RWPE2 (cell line): ENCODE data around the gene BRD1.

Source experiments
- ATAC-seq: fragments of 200-7000 bp; cut with Tn5 transposase; 3 replicates; pipeline ENCODE4 v1.9.1; 2021; ENCODE audit warnings: low read depth
- DNase-seq: peaks from one replicate; pipeline ENCODE4 v3.0.0-alpha.2; 2020; ENCODE audit warnings: low spot score
- H3K27ac ChIP-seq: fragments of 450-650 bp; 2 replicates; pipeline ENCODE4 v1.5.1; 2017; ENCODE audit warnings: mild to moderate bottlenecking; ENCODE audit not compliant: poor library complexity, severe bottlenecking
- H3K27me3 ChIP-seq: fragments of 250-450 bp; sonication (Bioruptor Pico); 2 replicates; pipeline ENCODE4 v1.5.1; 2021; ENCODE audit warnings: mild to moderate bottlenecking, moderate library complexity; ENCODE audit not compliant: insufficient read depth, poor library complexity, severe bottlenecking
- H3K36me3 ChIP-seq: fragments of 250-450 bp; sonication (Bioruptor Pico); 2 replicates; pipeline ENCODE4 v1.5.1; 2020; ENCODE audit warnings: low read depth, mild to moderate bottlenecking, moderate library complexity
- H3K4me1 ChIP-seq: fragments of 250-450 bp; sonication (Bioruptor Pico); 2 replicates; pipeline ENCODE4 v1.5.1; 2021; ENCODE audit warnings: mild to moderate bottlenecking, moderate library complexity; ENCODE audit not compliant: insufficient read depth, poor library complexity, severe bottlenecking
- H3K4me3 ChIP-seq: fragments of 250-450 bp; sonication (Bioruptor Pico); 2 replicates; pipeline ENCODE4 v1.5.1; 2021; ENCODE audit warnings: mild to moderate bottlenecking, moderate library complexity; ENCODE audit not compliant: severe bottlenecking
- H3K9me3 ChIP-seq: fragments of 250-450 bp; sonication (Bioruptor Pico); 2 replicates; pipeline ENCODE4 v1.5.1; 2021; ENCODE audit warnings: mild to moderate bottlenecking, moderate library complexity; ENCODE audit not compliant: severe bottlenecking
- CTCF ChIP-seq: fragments of 450-650 bp; IDR thresholded peaks from one replicate; pipeline ENCODE4 v1.5.1; 2017; ENCODE audit warnings: mild to moderate bottlenecking, moderate library complexity; ENCODE audit not compliant: poor library complexity, severe bottlenecking

Gene BRD1

GRCh38 chr22:49752598-49753091, 75.0 kb downstream of the BRD1 start:
- no peak for DNase-seq
- Histone ChIP-seq H3K4me1 (no peaks in the 10 kb centered on the region), H3K36me3 (no peaks in the 10 kb centered on the region), H3K27ac (no peak overlapping the region), H3K4me3 (no peak overlapping the region), H3K27me3 (no peaks in the 10 kb centered on the region), H3K9me3 (no peaks in the 10 kb centered on the region)
- no peak for ATAC-seq
- no peak for TF ChIP-seq CTCF

- no peaks in the 10 kb centered on the region for H3K36me3 ChIP-seq
- no peaks in the 10 kb centered on the region for H3K4me1 ChIP-seq
- H3K27ac ChIP-seq: no peak overlapping the region
- DNase-seq (peak; percentile 54), ATAC-seq (no peak)
- no peak for TF ChIP-seq CTCF
- H3K27me3 ChIP-seq: no peaks in the 10 kb centered on the region
- H3K9me3 ChIP-seq: no peaks in the 10 kb centered on the region
- no peak overlapping the region for H3K4me3 ChIP-seq
Measured at GRCh38 chr22:49751966-49752597, 75.6 kb downstream of the BRD1 start.

GRCh38 chr22:49751318-49751965, 76.2 kb downstream of the BRD1 start:
- no peak for DNase-seq
- no peak overlapping the region for H3K4me3 ChIP-seq
- no peaks in the 10 kb centered on the region for H3K4me1 ChIP-seq
- no peak overlapping the region for H3K27ac ChIP-seq
- H3K9me3 ChIP-seq: peaks cover 1% of the 10 kb centered on the region
- no peaks in the 10 kb centered on the region for H3K36me3 ChIP-seq
- H3K27me3 ChIP-seq: no peaks in the 10 kb centered on the region
- ATAC-seq: no peak
- TF ChIP-seq CTCF: no peak

- Histone ChIP-seq H3K9me3 (peaks cover 3% of the 10 kb centered on the region), H3K27ac (no peak overlapping the region), H3K27me3 (no peaks in the 10 kb centered on the region), H3K36me3 (no peaks in the 10 kb centered on the region), H3K4me1 (no peaks in the 10 kb centered on the region), H3K4me3 (no peak overlapping the region)
- peak; percentile 58 for DNase-seq
- TF ChIP-seq CTCF: no peak
- ATAC-seq: no peak
Measured at GRCh38 chr22:49749885-49750510, 77.7 kb downstream of the BRD1 start.
